Endothelial cell of umbilical vein (primary cell): ENCODE measurements around the gene CAPN2. TPM values are rescaled to one million over a fixed set of nuclear protein-coding genes. Genes with fewer than 3 reads are reported as not detected.

ENCODE experiments used
- BruUV-seq: library from RNA; stranded (reverse); fragments of 400-500 nt; replicated peaks from 2 replicates; lab custom pipeline; 2021; lab: Mats Ljungman, UMichigan
- CTCF ChIA-PET: fragments of 300-600, 350-600 bp; sonication (Branson Sonifier 250); formaldehyde crosslinking; loops from one replicate; lab custom pipeline; 2021; ENCODE audit warnings: antibody characterized with exemption, inconsistent platforms; lab: Charles Lee
- POLR2A ChIA-PET: fragments of 300-600, 350-600 bp; sonication (Branson Sonifier 250); formaldehyde crosslinking; loops from one replicate; lab custom pipeline; 2021; ENCODE audit warnings: antibody characterized with exemption, inconsistent platforms; lab: Charles Lee
- DNase-seq: peaks from one replicate; pipeline ENCODE4 v3.0.0-alpha.2; 2011; ENCODE audit warnings: low read depth, low spot score
- FAIRE-seq: peaks from 2 replicates; lab custom pipeline; 2011; peaks lifted over from hg19 to GRCh38; lab: Jason Lieb, UNC
- H2AFZ ChIP-seq: 2 replicates; pipeline ENCODE4 v1.6.0; 2012; ENCODE audit warnings: low read depth, low read length, control low read depth, inconsistent platforms
- H3K27ac ChIP-seq: 2 replicates; pipeline ENCODE4 v1.5.1; 2011; ENCODE audit warnings: low read depth, mild to moderate bottlenecking, control low read depth, low read length, moderate library complexity; ENCODE audit not compliant: insufficient read depth
- H3K27me3 ChIP-seq, 2 experiments: 2 replicates each; pipeline versions ENCODE4 v1.6.0 to v1.6.1; 2011; ENCODE audit warnings: low read length in 2 of 2, mixed read lengths in 1 of 2; ENCODE audit not compliant: control insufficient read depth in 2 of 2, insufficient read depth in 2 of 2
- H3K36me3 ChIP-seq, 2 experiments: 2 replicates in 1 of 2; 3 replicates in 1 of 2; pipeline ENCODE4 v1.5.1; 2011; ENCODE audit warnings: low read length in 2 of 2, mild to moderate bottlenecking in 1 of 2, moderate library complexity in 1 of 2; ENCODE audit not compliant: control insufficient read depth in 2 of 2, insufficient read depth in 2 of 2; ENCODE audit errors: extremely low read depth in 1 of 2
- H3K4me1 ChIP-seq: 3 replicates; pipeline ENCODE4 v1.5.1; 2011; ENCODE audit warnings: mild to moderate bottlenecking, low read length; ENCODE audit not compliant: control insufficient read depth, insufficient read depth; ENCODE audit errors: extremely low read depth
- H3K4me2 ChIP-seq: 2 replicates; pipeline ENCODE4 v1.6.1; 2011; ENCODE audit warnings: low read length, control low read depth, mixed read lengths; ENCODE audit not compliant: insufficient read depth
- H3K4me3 ChIP-seq, 3 experiments: fragments of 200-600 bp in 1 of 3; sonication (generic), shearing (Covaris generic) in 1 of 3; replicated peaks in 1 of 3; 2 replicates each; pipeline ENCODE4 v1.5.1; 2011 to 2016; ENCODE audit warnings: control low read depth in 3 of 3, low read length in 3 of 3, mild to moderate bottlenecking in 2 of 3, inconsistent platforms in 1 of 3, low read depth in 1 of 3, moderate library complexity in 1 of 3; ENCODE audit not compliant: insufficient read depth in 1 of 3
- H3K79me2 ChIP-seq: 2 replicates; pipeline ENCODE4 v1.6.0; 2012; ENCODE audit warnings: low read length, inconsistent platforms; ENCODE audit not compliant: control insufficient read depth, insufficient read depth
- H3K9ac ChIP-seq: replicated peaks from 2 replicates; pipeline ENCODE3; 2011; ENCODE audit warnings: low read length, control low read depth; ENCODE audit not compliant: insufficient read depth; ENCODE audit errors: extremely low read depth
- H3K9me1 ChIP-seq: replicated peaks from 3 replicates; pipeline ENCODE4 v1.6.0; 2011; ENCODE audit warnings: mild to moderate bottlenecking, low read length; ENCODE audit not compliant: control insufficient read depth, insufficient read depth; ENCODE audit errors: extremely low read depth
- H3K9me3 ChIP-seq: replicated peaks from 2 replicates; pipeline ENCODE4 v1.5.1; 2012; ENCODE audit warnings: low read length, inconsistent platforms; ENCODE audit not compliant: control insufficient read depth, insufficient read depth
- H4K20me1 ChIP-seq: replicated peaks from 2 replicates; pipeline ENCODE3; 2011; ENCODE audit warnings: mild to moderate bottlenecking, low read length; ENCODE audit not compliant: control insufficient read depth, insufficient read depth; ENCODE audit errors: extremely low read depth
- EZH2 ChIP-seq: IDR thresholded peaks from 2 replicates; pipeline ENCODE4 v1.6.1; 2012; ENCODE audit warnings: borderline replicate concordance, low read depth, mild to moderate bottlenecking, moderate library complexity, low read length, inconsistent platforms; ENCODE audit not compliant: severe bottlenecking
- FOS ChIP-seq: IDR thresholded peaks from 2 replicates; pipeline ENCODE4 v1.6.1; 2011; ENCODE audit warnings: mild to moderate bottlenecking, low read length, moderate library complexity, borderline replicate concordance; ENCODE audit not compliant: insufficient read depth
- JUN ChIP-seq: IDR thresholded peaks from 2 replicates; pipeline ENCODE4 v1.6.1; 2011; ENCODE audit warnings: borderline replicate concordance, low read depth; ENCODE audit not compliant: insufficient read length, insufficient read depth
- MAX ChIP-seq: IDR thresholded peaks from 2 replicates; pipeline ENCODE4 v1.6.1; 2011; ENCODE audit not compliant: insufficient read depth, insufficient read length
- MYC ChIP-seq: IDR thresholded peaks from one replicate; pipeline ENCODE4 v1.6.1; 2011; ENCODE audit warnings: mild to moderate bottlenecking, low read depth, low read length
- POLR2A ChIP-seq: IDR thresholded peaks from 2 replicates; pipeline ENCODE4 v1.6.1; 2012; ENCODE audit warnings: low read depth, mild to moderate bottlenecking, control low read depth, low read length
- POLR2AphosphoS5 ChIP-seq: IDR thresholded peaks from 2 replicates; pipeline ENCODE4 v1.6.1; 2012; ENCODE audit warnings: low read depth, mild to moderate bottlenecking, control low read depth, low read length, moderate library complexity; ENCODE audit not compliant: insufficient read depth
- dilution Hi-C: fragments of 300-500 bp; cut with MboI; formaldehyde crosslinking; loops from one replicate; pipeline ENCODE4 v1.15.0; 2019; ENCODE audit warnings: low sequenced_read_pairs; ENCODE audit not compliant: extremely low pct_ligation_motif_present
- intact Hi-C: fragments of 100-400 bp; cut with micrococcal nuclease; formaldehyde crosslinking; loops from one replicate; pipeline ENCODE4 v1.10.0; 2022
- polyA plus RNA-seq, 4 experiments: library from polyadenylated mRNA; depleted of rRNA in 3 of 4; stranded (reverse) in 3 of 4; unstranded in 1 of 4; fragments of >200 nt; gene quantifications; 2 replicates each; pipeline versions ENCODE4 v1.2.1 to v1.2.3, GENCODE V29; 2011 to 2012; ENCODE audit warnings: missing spikeins in 1 of 4
- total RNA-seq: library from RNA; stranded (reverse); gene quantifications from 2 replicates; pipeline ENCODE4 v1.2.3, GENCODE V29; 2021

CAPN2 gene
- total and polyA plus RNA-seq, 2 donors (not counting 3 experiments of a cell fraction or from before 2014, with no cell fraction given): 110 to 420 TPM

- Histone ChIP-seq H4K20me1 (no peaks in the 10 kb centered on the region), H3K79me2 (peaks cover 53% of the 10 kb centered on the region), H3K36me3 (peaks cover 10 to 25% of the 10 kb centered on the region in 2 experiments), H3K9ac (peak overlapping the region; percentile 40), H3K4me2 (peak overlapping the region; percentile 18), H3K27ac (peak overlapping the region; percentile 85), H3K27me3 (no peaks in the 10 kb centered on the region), H3K9me3 (no peaks in the 10 kb centered on the region), H2AFZ (no peak overlapping the region), H3K4me3 (no peak overlapping the region), H3K4me1 (peaks cover 48% of the 10 kb centered on the region), H3K9me1 (no peaks in the 10 kb centered on the region)
- ChIA-PET CTCF (interaction anchor here (1.5 to 2.5 kb wide), 4 partner anchors 12 to 45 kb away, joined by 4 to 17 read pairs (median 8); no protein-coding TSS in a partner anchor), POLR2A (interaction anchor here (0.5 to 1.7 kb wide), 3 partner anchors 12 to 88 kb away, joined by 3 to 8 read pairs (median 3); no protein-coding TSS in a partner anchor)
- dilution Hi-C loops: no loop called here
- DNase-seq (peak; percentile 71), FAIRE-seq (peak; percentile 94)
- no peak for TF ChIP-seq MAX
- TF ChIP-seq EZH2: no peak
- peak; percentile 48 for TF ChIP-seq JUN
- peak; percentile 64 for TF ChIP-seq POLR2AphosphoS5
- no peak for TF ChIP-seq POLR2A
- TF ChIP-seq FOS: peak; percentile 58
- no peak for TF ChIP-seq MYC
- intact Hi-C loops: loop anchor here (1.0 to 2.0 kb wide), 4 partner anchors 10 to 29 kb away; no protein-coding TSS in a partner anchor
- BruUV-seq: no TSS peak
Measured at GRCh38 chr1:223742856-223743517, 30.6 kb downstream of the CAPN2 start.
